Spinal cord (tissue), 10 donors: ENCODE results near the gene BAX. TPM values are rescaled to one million over a fixed set of nuclear protein-coding genes. Genes with fewer than 3 reads are reported as not detected.

Experiments
- DNase-seq, 6 donors: peaks; one replicate each; pipeline versions ENCODE4 v3.0.0 to v3.0.0-alpha.2; 2013 to 2015; ENCODE audit warnings: low spot score in 6 of 6, low read depth in 4 of 6
- H3K27ac ChIP-seq: one replicate; pipeline ENCODE4 v1.5.1; 2013; ENCODE audit warnings: low read depth, low read length, control low read depth
- H3K27me3 ChIP-seq: one replicate; pipeline ENCODE4 v1.6.1; 2013; ENCODE audit warnings: low read length; ENCODE audit not compliant: control insufficient read depth, insufficient read depth
- H3K36me3 ChIP-seq: one replicate; pipeline ENCODE4 v1.6.1; 2013; ENCODE audit warnings: low read length; ENCODE audit not compliant: control insufficient read depth, insufficient read depth
- H3K4me1 ChIP-seq: one replicate; pipeline ENCODE4 v1.6.1; 2013; ENCODE audit warnings: low read length; ENCODE audit not compliant: control insufficient read depth, insufficient read depth
- H3K4me3 ChIP-seq: one replicate; pipeline ENCODE4 v1.5.1; 2013; ENCODE audit warnings: low read depth, low read length, control low read depth
- H3K9me3 ChIP-seq: one replicate; pipeline ENCODE4 v1.6.1; 2013; ENCODE audit warnings: low read length; ENCODE audit not compliant: control insufficient read depth, insufficient read depth
- WGBS: methylation state at CpG from one replicate; pipeline ENCODE4 v1.1.5; 2013; ENCODE audit warnings: missing lambda C conversion rate; ENCODE audit not compliant: insufficient coverage; 5-methylcytosine and 5-hydroxymethylcytosine counted together
- polyA plus RNA-seq, 2 donors: library from polyadenylated mRNA; unstranded; fragments of 120-200 nt; gene quantifications; one replicate each; pipeline ENCODE4 v1.2.1, GENCODE V29; 2013; ENCODE audit not compliant: insufficient read length in 2 of 2
- total RNA-seq, 2 donors: library from RNA; depleted of rRNA in 1 of 2; stranded (reverse); fragments of 120-200 nt in 1 of 2; fragments of >200 nt in 1 of 2; gene quantifications; one replicate each; pipeline versions ENCODE4 v1.2.3 to v1.2.4, GENCODE V29; 2013 to 2014
- donor health status: healthy.

BAX gene
- total and polyA plus RNA-seq, 4 donors, result 23.5 to 91.3 (median 63.2) TPM

DNA sequence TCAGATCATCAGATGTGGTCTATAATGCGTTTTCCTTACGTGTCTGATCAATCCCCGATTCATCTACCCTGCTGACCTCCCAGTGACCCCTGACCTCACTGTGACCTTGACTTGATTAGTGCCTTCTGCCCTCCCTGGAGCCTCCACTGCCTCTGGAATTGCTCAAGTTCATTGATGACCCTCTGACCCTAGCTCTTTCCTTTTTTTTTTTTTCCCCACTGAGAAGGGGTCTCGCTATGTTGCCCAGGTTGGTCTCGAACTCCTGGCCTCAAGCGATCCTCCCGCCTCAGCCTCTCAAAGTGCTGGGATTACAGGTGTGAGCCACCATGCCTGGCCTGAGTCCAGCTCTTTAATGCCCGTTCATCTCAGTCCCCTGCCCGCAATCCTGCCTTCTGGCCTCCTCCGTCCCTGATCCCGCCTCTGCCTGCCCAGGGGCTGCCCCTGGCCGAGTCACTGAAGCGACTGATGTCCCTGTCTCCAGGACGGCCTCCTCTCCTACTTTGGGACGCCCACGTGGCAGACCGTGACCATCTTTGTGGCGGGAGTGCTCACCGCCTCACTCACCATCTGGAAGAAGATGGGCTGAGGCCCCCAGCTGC lies 6.5 kb downstream of the BAX start:
- DNase-seq, result no peak
- Histone ChIP-seq H3K36me3 (peaks cover 21% of the 10 kb centered on the region), H3K27ac (no peak overlapping the region), H3K9me3 (no peaks in the 10 kb centered on the region), H3K4me1 (peaks cover 31% of the 10 kb centered on the region), H3K4me3 (no peak overlapping the region), H3K27me3 (no peaks in the 10 kb centered on the region)
- WGBS, result 83% methylated on average over 17 of the region's 19 CpGs

DNA sequence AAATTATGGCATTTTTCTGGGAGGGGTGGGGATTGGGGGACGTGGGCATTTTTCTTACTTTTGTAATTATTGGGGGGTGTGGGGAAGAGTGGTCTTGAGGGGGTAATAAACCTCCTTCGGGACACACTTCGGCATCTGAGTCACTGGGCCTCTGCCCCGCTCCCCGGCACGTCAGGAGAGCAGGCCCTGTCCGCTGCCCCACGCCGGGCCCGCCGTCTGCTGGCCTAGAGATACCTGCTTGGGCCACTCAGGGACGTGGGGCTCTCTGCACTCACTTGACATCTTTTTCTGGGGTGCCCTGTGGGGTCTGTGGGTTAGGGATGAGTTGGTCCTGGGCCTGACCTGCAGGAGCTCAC lies 7.0 kb downstream of the BAX start:
- no peaks in the 10 kb centered on the region for H3K9me3 ChIP-seq
- no peak for DNase-seq
- WGBS, result 93% methylated on average over 8 of the region's 12 CpGs
- no peak overlapping the region for H3K4me3 ChIP-seq
- H3K36me3 ChIP-seq, result peaks cover 26% of the 10 kb centered on the region
- no peak overlapping the region for H3K27ac ChIP-seq
- H3K4me1 ChIP-seq, result peaks cover 35% of the 10 kb centered on the region
- no peaks in the 10 kb centered on the region for H3K27me3 ChIP-seq

DNA sequence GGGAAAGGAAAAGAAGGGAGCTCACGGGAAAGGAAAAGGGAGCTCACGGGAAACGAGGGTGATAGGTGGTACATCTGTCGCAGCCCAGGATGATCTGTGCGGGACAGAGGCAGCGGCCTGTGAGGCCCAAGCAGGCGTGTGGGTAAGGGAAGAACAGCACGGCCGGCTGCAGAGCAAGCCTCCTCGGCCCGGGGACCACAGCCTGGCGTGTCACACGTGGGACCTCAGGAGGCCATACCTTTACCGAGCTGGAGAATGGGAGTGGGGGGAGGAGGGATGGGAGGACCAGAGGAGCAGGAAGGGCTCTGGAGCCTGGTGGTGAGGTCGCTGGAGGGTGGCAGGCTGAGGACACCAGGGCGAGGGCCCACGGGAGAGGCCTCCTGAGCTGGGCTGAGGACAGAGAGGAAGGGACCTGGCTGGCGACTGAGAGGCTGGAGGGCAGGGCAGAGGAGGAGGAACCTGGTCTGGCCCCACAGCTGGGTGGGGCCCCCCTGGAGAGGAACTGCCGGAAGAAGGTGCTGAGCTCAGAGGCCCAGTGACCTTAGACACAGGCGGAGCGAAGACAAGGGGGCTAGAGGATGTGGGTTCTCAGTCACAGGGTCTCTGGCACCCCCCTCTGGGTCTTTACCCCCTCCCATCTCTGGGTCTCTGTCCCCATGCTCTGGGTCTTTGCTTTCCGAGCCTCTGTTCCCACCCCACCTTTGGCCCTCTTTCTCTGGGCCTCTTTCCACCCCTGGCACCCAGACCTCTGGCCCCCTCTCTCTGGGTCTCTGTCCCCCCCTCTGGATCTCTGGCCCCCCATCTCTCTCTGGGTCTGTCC lies 7.6 kb downstream of the BAX start:
- DNase-seq, result no peak
- H3K27ac ChIP-seq, result no peak overlapping the region
- 62% methylated on average over 21 of the region's 22 CpGs for WGBS

DNA sequence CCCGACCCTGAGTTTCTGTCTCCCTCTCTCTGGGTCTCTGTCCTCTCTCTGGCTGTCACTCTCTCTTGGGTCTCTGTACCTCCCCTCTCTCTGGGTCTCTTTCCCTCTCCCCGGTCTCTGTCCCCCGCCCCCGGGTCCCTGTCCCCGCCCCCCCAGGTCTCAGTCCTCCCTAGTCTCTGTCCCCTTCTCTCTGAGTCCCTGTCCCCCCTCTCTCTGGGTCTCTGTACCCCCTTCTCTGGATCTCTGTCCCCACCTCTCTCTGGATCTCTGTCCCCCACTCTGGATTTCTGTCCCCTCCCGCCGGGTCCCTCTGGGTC lies 8.1 kb downstream of the BAX start:
- no peak overlapping the region for H3K27ac ChIP-seq
- no peaks in the 10 kb centered on the region for H3K27me3 ChIP-seq
- DNase-seq, result no peak
- H3K9me3 ChIP-seq, result no peaks in the 10 kb centered on the region
- H3K4me1 ChIP-seq, result peaks cover 36% of the 10 kb centered on the region
- no peak overlapping the region for H3K4me3 ChIP-seq
- 60% methylated on average over 2 of the region's 7 CpGs for WGBS
- H3K36me3 ChIP-seq, result peaks cover 30% of the 10 kb centered on the region

More for the DNA sequence above, 7.6 kb downstream of the BAX start:
- no peak overlapping the region for H3K4me3 ChIP-seq
- H3K36me3 ChIP-seq, result peaks cover 25% of the 10 kb centered on the region
- H3K9me3 ChIP-seq, result no peaks in the 10 kb centered on the region
- peaks cover 36% of the 10 kb centered on the region for H3K4me1 ChIP-seq
- no peaks in the 10 kb centered on the region for H3K27me3 ChIP-seq

DNA sequence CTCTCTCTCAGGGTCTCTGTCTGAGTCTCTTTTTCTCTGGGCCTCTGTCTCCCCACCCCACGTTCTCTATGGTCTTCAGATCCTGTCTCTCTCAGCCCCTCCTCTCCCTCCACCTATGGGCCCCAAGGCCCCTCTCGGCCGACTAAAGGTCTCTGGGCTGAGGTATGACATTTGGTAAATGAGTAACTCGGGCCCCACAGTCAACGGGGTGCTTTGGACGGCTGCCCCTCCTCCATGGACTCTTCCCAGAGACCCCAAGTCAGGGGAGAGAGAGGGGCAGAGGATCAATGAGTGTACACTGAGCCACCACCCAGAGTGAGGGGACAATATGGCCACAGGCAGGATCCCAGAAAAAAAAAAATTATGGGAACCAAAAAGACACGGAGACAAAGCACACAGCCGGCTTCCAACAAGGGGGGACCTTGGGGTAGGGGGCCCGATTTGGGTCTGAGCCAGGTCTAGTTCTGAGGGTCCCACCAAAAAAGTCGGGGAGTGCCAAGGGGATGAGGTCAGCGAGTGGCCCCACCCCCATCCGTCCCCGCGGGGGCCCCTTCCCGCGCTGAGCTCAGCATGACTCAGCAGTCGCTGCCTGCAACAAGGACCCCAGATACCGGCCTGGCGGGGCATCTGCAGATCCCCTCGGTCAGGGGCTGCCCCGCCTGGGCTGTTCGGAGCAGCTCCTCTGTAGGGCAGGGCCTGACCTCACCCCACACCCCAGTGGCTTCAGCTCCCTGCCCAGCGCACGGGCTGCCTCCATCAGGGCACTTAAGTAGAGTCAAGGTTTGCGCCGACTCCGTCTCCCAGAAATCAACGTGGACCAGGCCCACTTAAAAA lies 8.9 kb downstream of the BAX start:
- Histone ChIP-seq H3K27ac (peak overlapping the region; percentile 80), H3K4me1 (peaks cover 36% of the 10 kb centered on the region), H3K36me3 (peaks cover 38% of the 10 kb centered on the region), H3K9me3 (no peaks in the 10 kb centered on the region), H3K4me3 (peak overlapping the region; percentile 21), H3K27me3 (no peaks in the 10 kb centered on the region)
- 9% methylated on average over 22 of the region's 28 CpGs for WGBS
- peak in 1 of 6 donors; percentile 61 for DNase-seq

DNA sequence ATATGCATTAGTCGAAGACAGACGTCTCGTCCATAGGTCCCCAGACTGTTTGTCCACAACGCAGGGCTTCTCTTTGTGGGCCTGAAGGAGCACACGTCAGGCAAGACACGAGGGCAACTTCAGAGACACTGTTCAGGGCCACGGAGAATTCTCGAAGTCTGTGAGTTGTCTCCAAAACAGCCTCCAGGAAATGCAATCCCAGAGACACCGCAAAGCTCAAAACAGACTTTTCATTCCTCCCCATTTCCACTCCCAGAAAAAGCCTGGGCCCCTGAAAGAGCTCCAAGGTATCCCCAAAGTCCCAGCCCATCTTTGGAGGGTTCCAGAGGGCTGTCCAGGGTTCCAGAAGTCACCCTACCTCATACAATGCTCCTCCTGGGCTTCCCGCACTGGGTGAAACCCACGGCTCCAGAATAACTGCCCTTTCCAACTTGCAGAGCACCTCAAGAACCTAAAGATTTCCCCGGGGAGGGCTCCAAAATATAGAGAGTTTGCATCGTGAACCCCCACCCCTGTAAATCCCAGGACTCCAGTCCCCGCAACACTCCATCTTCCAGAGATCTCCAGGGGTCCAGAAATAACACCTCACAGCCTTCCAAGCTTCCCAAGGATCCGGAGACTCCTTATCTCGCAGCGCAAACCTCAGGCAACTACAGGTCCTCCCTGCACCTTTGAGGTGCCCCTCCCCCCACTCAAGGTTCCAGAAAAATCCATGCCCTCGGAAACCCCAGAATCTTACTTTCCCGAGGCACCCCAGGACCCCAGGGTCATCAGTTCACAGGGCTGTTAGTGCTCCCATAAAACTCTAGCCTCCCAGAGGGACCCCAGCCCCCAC lies 9.7 kb downstream of the BAX start:
- peak overlapping the region; percentile 80 for H3K27ac ChIP-seq

DNA sequence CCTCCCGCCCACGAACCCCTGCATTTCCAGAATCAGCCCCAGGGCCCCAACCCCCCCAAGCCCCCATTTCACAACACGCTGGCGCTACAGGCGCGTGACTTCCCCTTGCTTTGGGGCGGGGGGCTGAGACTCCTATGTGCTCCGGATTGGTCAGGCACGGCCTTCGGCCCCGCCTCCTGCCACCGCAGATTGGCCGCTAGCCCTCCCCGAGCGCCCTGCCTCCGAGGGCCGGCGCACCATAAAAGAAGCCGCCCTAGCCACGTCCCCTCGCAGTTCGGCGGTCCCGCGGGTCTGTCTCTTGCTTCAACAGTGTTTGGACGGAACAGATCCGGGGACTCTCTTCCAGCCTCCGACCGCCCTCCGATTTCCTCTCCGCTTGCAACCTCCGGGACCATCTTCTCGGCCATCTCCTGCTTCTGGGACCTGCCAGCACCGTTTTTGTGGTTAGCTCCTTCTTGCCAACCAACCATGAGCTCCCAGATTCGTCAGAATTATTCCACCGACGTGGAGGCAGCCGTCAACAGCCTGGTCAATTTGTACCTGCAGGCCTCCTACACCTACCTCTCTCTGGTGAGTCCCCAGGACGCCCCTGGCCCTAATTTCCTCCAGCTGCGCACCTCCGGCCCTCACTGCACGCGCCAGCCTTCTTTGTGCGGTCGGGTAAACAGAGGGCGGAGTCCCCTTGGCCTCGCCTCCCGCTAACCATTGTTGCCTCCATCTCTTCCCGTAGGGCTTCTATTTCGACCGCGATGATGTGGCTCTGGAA lies 10.5 kb downstream of the BAX start, which contains the start of gene FTL:
TSS of gene FTL (plus strand) at position 270 of the 766 bp plus-strand sequence. CDS start at position 469, 199 bp downstream.
- Histone ChIP-seq H3K4me1 (peaks cover 36% of the 10 kb centered on the region), H3K27me3 (no peaks in the 10 kb centered on the region), H3K27ac (peak within 1 kb of the TSS; percentile 90), H3K4me3 (peak within 1 kb of the TSS; percentile 81), H3K9me3 (no peaks in the 10 kb centered on the region), H3K36me3 (peaks cover 55% of the 10 kb centered on the region)
- peak; percentile 84 to 98 (median 89) for DNase-seq
- 0% methylated on average over 50 of the region's 52 CpGs for WGBS

More for the DNA sequence above, 9.7 kb downstream of the BAX start:
- WGBS, result 23% methylated on average over 19 of the region's 19 CpGs
- peak overlapping the region; percentile 81 for H3K4me3 ChIP-seq
- H3K4me1 ChIP-seq, result peaks cover 36% of the 10 kb centered on the region
- no peaks in the 10 kb centered on the region for H3K9me3 ChIP-seq
- H3K36me3 ChIP-seq, result peaks cover 47% of the 10 kb centered on the region
- DNase-seq, result peak in 1 of 6 donors; percentile 33
- H3K27me3 ChIP-seq, result no peaks in the 10 kb centered on the region

DNA sequence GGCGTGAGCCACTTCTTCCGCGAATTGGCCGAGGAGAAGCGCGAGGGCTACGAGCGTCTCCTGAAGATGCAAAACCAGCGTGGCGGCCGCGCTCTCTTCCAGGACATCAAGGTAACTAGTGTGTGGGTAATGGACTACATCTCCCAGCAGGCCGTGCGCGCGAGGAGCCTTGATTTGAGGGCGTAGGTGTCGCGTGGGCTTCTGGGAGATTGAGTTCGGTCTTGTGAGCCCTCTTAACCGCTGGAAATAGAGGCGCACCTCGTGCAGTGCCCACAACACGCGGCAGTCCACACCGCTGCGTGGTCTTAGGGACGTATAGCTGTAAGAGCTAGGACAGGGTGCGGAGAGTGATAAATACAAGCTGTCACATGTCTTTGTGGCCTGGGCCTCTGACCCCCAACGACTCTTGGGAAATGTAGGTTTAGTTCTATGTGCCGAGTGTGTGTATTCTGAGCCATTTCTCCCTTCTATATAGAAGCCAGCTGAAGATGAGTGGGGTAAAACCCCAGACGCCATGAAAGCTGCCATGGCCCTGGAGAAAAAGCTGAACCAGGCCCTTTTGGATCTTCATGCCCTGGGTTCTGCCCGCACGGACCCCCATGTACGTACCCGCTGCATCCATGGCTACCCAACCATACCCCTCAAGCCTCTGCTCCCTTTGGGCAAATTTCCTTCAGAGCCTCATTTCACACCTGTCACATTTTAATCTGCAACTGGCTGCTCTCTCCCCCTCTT lies 11.3 kb downstream of the BAX start:
- Histone ChIP-seq H3K36me3 (peaks cover 59% of the 10 kb centered on the region), H3K4me1 (peaks cover 42% of the 10 kb centered on the region), H3K4me3 (peak overlapping the region; percentile 81), H3K27ac (peak overlapping the region; percentile 90), H3K27me3 (no peaks in the 10 kb centered on the region), H3K9me3 (no peaks in the 10 kb centered on the region)
- peak; percentile 84 to 98 (median 88) for DNase-seq
- 12% methylated on average over 33 of the region's 36 CpGs for WGBS
